Embryonic facial prominence (tissue), 1 donor: Measurements from ENCODE around the gene UMAD1.
"Not testable (repeated sequence)": the region's sequence is repeated elsewhere in the genome, so short reads cannot be mapped to it uniquely, and the experiment has no call there.

ENCODE experiments used
- DNase-seq: peaks from one replicate; pipeline ENCODE4 v3.0.0-alpha.2; 2016; ENCODE audit errors: extremely low spot score

The UMAD1 gene

GRCh38 chr7:7798510-7798909, 158.0 kb downstream of the UMAD1 start:
- DNase-seq = no peak

DNA sequence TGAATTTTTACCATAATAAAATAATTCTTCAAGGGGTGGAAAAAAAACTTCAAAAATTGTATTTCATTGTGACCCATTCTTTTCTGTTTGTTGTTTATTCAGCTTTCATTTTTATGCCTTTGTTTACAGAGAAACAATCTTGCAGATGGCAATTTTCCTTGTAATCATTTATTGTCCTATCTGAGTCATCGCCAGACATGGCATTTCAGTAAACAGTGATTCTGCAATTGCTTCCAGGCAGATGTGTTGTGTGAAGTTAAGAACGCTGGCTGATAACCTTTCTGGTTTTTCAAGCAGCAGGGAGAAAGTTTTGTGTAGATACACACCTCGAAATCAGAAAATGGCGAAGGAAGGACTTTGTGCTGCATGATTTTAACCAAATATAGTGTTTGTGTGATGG, 158.6 kb downstream of the UMAD1 start:
- no peak for DNase-seq

- no peak for DNase-seq
Measured at GRCh38 chr7:7802531-7802930, 162.0 kb downstream of the UMAD1 start.

DNA sequence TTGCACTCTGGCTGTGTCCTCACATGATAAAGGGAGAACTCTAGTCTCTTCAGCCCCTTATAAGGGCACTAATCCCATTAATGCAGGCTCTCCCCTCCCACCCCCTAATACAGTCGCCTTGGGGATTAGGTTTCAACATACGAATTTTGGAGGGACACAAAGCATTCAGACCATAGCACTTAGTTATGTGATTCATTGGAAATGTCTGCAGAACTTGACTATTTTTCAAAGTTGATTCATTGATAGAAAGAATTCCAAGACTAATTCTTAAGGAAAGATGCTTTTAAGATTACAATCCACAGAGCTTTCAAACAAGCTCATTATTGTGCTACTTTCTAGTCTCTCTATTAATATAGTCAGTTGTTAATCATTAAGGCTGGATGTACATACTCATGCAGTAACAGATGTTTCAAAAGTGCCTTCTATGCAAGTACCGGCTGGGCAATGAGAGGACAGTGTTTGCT, 163.2 kb downstream of the UMAD1 start:
- DNase-seq = no peak

DNA sequence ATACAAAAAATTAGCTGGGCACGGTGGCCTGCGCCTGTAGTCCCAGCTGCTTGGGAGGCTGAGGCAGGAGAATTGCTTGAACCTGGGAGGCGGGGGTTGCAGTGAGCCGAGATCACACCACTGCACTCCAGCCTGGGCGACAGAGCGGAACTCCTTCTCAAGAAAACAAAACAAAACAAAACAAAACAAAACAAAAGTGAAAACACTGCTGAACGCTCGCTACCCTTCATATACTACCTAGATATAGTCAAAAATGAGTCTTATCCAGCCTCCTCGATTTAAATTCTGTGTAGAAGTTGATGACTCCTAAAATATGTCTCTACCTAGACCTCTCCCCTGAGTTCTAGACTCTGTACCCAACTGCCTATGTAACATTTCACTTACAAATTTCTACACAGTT, 164.3 kb downstream of the UMAD1 start:
- DNase-seq = not testable (repeated sequence)

- DNase-seq = no peak
Measured at GRCh38 chr7:7805511-7806153, 165.1 kb downstream of the UMAD1 start.

GRCh38 chr7:7808156-7808555, 167.6 kb downstream of the UMAD1 start:
- DNase-seq = no peak

DNA sequence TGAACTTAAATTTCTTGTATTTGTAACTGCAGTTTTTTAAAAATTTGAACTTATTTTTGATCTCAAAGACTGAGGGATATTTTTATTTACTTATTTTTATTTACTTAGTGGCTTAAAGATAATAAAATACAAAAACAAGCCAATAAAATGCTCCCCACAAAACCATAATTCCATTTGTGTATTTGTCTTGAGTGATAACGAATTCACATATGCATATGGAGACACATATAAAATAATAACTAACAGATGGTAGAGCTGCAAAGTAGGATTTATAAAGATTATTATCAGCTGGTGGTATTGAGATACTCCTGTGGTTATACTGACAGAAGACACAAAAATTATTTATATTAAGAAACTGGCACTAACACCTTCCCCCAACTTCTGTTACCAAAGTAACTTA, 168.1 kb downstream of the UMAD1 start:
- DNase-seq = no peak

DNA sequence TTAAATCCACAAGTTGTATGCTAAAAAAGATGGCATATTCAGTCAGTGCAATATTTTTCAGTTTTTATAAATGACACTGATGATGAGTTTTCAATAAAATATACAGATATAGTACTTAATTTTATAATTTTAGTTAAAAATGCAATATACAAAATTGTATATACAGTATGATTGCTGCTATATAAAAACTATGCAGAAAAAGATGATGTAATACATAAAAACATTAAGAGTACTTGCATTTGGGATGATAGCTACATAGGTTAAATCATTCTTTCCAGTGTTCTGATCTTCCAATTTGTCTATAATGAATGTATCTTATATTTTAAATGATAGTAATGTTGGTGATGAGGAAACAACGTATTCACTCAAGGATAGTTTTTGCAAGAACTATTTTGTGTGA, 169.8 kb downstream of the UMAD1 start:
- DNase-seq = no peak

- no peak for DNase-seq
Measured at GRCh38 chr7:7810826-7811225, 170.3 kb downstream of the UMAD1 start.

DNA sequence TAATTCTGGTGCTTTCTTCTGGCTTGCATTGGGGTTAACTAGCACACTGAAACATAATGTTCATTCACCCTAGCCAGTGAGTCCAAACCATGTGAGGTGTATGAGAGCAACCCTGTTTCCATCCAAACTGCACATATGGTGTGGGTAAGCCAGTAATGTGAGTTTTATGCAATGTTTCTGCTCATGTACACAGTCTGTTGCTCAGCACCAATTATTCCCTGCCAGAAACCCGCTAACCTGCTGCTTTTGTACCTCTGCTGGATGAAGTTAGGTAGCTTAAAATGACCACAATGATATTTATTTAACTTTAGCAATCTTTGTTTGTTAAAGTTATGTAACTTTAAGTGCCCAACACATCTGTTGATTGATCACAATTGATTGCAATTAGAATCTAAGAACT, 171.6 kb downstream of the UMAD1 start:
- DNase-seq = no peak

- no peak for DNase-seq
Measured at GRCh38 chr7:7815395-7815794, 174.8 kb downstream of the UMAD1 start.

GRCh38 chr7:7816084-7816483, 175.5 kb downstream of the UMAD1 start:
- DNase-seq = no peak

DNA sequence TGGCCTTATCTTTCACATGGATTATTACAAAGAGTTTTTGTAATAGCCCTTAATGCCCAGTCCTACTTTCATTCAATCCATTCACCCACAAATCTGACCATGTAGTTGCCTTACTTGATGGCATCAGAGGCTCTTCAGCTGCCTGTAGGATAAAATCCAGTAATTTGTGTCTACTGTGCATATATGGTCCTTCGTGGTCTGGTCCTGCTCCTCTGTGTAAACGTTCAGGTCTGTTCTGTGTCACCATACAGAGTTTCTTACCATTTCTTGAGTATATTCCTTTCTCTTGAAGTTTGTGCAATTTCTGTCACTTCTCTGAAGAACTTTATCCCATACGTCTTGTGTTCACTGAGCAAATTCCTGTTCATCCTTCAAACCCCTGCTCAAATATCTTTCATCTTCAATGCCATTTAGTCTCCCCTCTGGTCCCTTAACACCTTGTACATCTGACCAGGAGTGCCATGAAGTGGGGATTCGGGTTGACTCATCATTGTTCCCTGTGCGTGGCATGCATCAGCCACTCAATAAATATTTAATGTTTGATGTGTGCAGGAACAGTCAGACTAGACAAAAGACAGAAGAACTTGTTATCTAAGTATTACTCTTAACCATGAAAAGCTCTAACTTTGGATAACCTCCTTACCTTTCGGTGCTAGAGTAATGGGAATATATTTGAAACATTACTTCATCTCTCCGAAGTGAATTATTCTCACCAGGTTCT, 176.4 kb downstream of the UMAD1 start:
- no peak for DNase-seq

DNA sequence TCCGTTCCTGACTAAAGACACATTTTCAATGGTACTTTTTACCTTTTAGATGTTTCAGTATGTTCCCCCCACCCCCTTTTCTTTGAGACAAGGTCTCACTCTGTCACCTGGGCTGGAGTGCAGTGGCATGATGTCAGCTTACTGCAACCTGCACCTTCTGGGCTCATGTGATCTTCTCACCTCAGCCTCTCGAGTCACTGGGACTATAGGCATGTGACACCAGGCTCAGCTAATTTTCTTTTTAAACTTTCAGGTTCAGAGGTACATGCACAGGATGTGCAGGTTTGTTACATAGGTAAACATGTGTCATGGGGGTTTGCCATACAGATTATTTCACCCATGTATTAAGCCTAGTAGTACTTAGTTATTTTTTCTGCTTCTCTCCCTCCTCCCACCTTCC, 177.2 kb downstream of the UMAD1 start:
- no peak for DNase-seq

DNA sequence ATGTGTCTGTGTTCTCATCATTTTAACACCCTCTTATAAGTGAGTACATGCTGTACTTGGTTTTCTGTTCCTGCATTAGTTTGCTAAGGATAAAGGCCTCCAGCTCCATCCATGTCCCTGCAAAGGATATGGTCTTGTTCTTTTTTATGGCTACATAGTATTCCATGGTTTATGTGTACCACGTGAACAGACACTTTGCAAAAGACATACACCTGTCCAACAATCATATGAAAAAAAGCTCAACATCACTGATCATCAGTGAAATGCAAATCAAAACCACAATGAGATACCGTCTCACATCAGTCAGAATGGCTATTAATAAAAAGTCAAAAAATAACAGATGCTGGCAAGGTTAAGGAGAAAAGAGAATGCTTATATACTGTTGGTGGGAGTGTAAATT, 177.6 kb downstream of the UMAD1 start:
- DNase-seq = not testable (repeated sequence)

DNA sequence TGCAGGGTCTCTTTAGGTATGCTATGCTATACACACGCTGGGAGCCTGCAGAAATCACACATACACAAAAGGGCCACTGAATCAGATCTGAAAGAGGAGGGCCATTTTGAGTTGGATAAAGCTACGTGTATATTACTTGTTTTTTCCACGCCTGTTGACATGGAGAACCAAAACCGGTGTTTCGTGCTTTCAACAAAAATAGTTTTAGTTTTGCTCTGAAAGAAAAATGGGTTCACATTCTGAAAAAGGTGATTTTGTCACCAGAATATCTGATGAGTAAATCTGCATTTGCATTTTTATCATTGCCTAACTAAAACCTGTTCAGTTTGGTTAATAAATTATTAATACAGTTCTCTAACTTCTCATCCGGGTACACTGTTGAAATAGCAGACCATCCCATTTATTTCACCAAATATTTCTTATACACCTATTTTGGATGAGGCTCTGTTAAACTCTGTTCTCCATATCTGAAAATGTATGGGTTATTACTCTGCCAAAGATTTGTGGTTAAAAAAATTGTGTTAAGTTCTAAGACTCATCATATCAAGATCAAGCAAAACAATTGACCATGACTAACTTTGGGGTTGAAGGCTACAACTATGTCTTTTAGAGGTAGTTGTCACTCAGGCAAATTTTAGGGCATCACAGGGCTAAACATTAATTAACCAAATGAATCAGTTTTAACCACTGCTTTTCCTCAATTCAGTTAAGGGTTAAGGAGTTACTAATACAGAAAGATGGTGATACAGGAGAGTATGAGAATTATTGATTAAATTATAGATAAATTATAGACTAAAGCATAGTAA, 179.1 kb downstream of the UMAD1 start:
- no peak for DNase-seq

DNA sequence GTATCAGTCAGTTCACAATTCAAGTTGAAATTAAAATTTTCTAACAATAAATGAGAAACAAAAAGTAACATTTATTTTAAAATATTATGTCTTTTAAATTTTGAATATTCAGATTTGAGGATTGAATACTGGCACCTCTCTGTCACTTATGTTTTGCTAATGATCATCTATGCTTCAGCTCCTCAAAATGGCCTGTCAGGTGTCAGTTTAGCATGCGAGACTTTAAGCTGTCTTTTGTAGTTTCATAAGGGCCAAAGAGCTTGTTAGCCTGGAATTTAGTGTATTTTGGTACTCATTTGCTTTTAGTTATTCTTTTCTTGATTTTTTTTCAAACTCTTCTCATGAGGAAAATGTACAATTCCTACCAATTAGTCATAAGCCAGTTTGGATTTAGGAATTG, 179.9 kb downstream of the UMAD1 start:
- no peak for DNase-seq

GRCh38 chr7:7820939-7821338, 180.4 kb downstream of the UMAD1 start:
- no peak for DNase-seq

GRCh38 chr7:7821517-7821916, 181.0 kb downstream of the UMAD1 start:
- DNase-seq = no peak

- DNase-seq = not testable (repeated sequence)
Measured at GRCh38 chr7:7825294-7825693, 184.7 kb downstream of the UMAD1 start.

GRCh38 chr7:7829667-7830066, 189.1 kb downstream of the UMAD1 start:
- no peak for DNase-seq
